ENCODE data around the gene CD28. TPM values are rescaled to one million over a fixed set of nuclear protein-coding genes. Genes with fewer than 3 reads are reported as not detected.
A peak's percentile ranks its signal among the peaks of the same experiment; 100 is the strongest.

Gene CD28
- 0.19 TPM in 1 of 2 replicates, not detected in the other for total RNA-seq (2014; rRNA removed; shearing (Covaris generic))

DNA sequence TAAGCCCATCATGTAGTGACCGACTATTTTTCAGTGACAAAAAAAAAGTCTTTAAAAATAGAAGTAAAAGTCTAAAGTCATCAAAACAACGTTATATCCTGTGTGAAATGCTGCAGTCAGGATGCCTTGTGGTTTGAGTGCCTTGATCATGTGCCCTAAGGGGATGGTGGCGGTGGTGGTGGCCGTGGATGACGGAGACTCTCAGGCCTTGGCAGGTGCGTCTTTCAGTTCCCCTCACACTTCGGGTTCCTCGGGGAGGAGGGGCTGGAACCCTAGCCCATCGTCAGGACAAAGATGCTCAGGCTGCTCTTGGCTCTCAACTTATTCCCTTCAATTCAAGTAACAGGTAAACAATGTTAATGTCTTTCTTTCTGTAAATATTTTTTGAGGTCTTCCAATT lies at the start of gene CD28:
TSS of gene CD28 (plus strand) at position 237 of the 400 bp plus-strand sequence. CDS start at position 295, 58 bp downstream.
- no peak for DNase-seq (ENCODE audit: low spot score)

GRCh38 chr2:203659331-203660049 lies 46.9 kb upstream of the CD28 start:
- no peak for DNase-seq (ENCODE audit: low spot score)

DNA sequence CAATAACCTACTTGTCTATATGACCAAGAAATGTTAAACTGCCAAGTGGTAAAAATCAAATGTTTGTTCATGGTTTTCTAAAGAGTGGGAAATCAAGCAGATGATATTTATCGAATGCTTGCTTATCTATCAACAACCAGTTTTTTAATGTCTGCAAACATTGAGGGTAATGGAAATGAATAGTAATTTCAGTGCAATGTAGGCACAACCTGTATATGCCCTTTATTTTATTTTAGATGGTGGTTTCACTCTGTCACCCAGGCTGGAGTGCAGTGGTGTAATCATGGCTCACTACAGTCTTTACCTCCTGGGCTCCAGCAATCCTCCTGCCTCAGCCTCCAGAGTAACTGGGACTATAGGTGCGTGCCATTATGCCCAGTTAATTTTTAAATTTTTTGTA lies 46.0 kb upstream of the CD28 start:
- DNase-seq (ENCODE audit: low spot score): no peak

- DNase-seq (ENCODE audit: low spot score): no peak
These were observed 45.0 kb upstream of the CD28 start for GRCh38 chr2:203661279-203661908.

- no peak for DNase-seq (ENCODE audit: low spot score)
These were observed 44.0 kb upstream of the CD28 start for GRCh38 chr2:203662487-203662886.

- DNase-seq (ENCODE audit: low spot score): no peak
These were observed 43.5 kb upstream of the CD28 start for GRCh38 chr2:203662951-203663350.

- no peak for DNase-seq (ENCODE audit: low spot score)
These were observed 42.2 kb upstream of the CD28 start for GRCh38 chr2:203664029-203664755.

GRCh38 chr2:203667838-203668237 lies 38.6 kb upstream of the CD28 start:
- no peak for DNase-seq (ENCODE audit: low spot score)

DNA sequence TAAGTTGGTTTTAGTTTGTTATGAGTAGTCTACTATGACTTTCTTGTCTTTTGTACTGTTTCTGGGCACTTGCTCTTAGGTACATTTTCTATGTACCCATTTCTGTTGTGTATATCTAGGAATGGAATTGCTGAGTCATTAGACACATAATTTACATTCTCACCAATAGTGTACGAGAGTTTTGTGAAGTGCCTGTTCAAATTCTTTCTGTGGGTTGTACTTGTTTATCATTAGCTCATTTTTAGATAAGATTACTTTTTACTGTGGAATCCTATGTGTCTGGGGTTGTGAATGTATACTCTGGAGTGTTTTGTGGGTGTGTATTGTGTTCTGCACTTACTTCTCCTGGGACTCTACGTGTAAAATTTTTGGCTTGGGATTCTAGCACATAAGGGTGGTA lies 36.6 kb upstream of the CD28 start:
- no peak for DNase-seq (ENCODE audit: low spot score)

- no peak for DNase-seq (ENCODE audit: low spot score)
These were observed 35.5 kb upstream of the CD28 start for GRCh38 chr2:203670939-203671338.

- DNase-seq (ENCODE audit: low spot score): no peak
These were observed 34.6 kb upstream of the CD28 start for GRCh38 chr2:203671876-203672275.

DNA sequence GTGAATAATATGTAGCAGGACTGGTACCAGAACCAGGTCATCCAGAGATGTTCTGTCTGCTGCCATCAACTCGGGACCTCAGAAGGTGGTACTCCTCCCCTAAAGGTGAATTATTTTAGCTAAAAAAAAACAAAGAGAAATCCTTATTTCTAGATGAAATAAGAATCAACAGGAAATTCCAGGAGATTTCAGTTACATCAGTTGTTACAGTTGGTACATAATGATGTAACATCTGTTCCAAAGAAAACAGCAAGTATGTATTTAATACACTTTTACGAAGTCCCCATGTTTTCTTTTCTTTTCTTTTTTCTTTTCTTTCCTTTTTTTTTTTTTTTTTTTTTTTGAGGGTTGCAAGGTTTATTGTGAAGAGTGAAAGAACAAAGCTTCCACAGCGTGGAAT lies 33.6 kb upstream of the CD28 start:
- DNase-seq (ENCODE audit: low spot score): no peak

GRCh38 chr2:203673933-203674332 lies 32.5 kb upstream of the CD28 start:
- no peak for DNase-seq (ENCODE audit: low spot score)

DNA sequence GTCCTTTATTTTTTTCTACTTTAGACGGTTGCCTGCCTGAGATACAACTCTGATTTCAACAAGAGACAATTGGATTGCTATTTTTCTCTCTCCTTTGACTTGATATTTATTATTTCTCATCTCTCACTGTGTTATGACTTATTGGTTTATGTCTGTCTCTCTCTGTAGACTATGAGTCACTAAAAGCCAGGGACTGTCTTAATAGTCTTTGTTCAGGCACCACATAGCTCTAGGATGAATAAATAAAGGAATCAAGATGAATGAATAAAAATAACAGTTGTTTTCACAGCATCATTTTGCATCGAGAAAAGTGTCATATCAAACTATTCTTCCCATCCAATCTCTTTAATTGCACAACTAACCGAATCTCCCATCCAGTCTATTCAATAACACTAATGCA lies 31.4 kb upstream of the CD28 start:
- DNase-seq (ENCODE audit: low spot score): no peak

DNA sequence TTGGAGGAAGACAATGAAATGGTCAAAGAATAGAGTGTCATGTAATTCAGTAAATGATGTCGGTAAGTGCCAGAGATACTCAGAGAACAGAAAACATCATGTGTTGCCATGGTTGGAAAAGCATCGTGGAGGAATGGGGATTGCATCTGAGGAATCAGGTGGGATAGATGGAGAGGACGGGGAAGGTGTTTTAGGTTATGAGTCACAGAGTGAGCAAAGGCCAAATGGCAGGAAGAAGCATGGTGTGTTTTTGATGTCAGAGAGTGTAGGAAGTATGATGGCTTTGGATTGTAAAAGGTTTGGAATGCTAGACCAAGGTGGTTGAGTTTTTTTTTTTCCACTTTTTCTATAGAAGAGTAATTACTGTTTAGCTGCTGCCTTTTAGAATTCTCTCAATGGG lies 27.5 kb upstream of the CD28 start:
- no peak for DNase-seq (ENCODE audit: low spot score)

DNA sequence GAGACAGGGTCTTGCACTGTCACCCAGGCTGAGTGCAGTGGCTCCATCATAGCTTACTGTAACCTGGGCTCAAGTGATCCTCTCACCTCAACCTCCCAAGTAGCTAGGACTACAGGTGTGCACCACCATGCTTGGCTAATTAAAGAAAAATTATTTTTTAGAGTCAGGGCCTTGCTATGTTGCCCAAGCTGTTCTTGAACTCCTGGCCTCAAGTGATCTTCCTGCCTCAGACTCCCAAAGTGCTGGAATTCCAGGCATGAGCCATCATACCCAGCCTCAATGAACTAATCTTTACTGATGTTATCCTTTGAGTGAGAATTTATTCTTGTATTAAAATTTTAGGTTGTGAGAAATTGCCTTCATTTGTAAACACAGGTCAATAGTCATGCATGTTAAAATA lies 27.0 kb upstream of the CD28 start:
- no peak for DNase-seq (ENCODE audit: low spot score)

DNA sequence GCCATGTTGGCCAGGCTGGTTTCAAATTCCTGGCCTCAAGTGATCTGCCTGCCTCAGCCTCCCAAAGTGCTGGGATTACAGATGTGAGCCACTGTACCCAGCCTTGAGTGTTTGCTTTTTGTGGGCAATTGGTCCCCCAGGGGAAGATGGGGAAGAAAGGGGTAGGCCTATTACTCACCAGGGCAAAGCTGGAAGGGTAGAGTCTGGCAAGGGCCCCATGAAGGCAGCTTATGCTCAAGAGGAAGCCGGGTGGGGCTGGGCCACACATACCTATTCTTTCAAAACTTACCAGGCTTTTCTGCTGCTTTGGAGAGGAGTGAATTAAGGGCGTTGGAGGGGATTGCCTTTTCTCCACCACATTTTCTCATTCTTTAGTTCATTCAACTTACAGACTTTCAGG lies 24.5 kb upstream of the CD28 start:
- no peak for DNase-seq (ENCODE audit: low spot score)

- DNase-seq (ENCODE audit: low spot score): no peak
These were observed 23.7 kb upstream of the CD28 start for GRCh38 chr2:203682688-203683130.

- no peak for DNase-seq (ENCODE audit: low spot score)
These were observed 23.0 kb upstream of the CD28 start for GRCh38 chr2:203683421-203683820.

- peak; percentile 89 for DNase-seq (ENCODE audit: low spot score)
These were observed 22.4 kb upstream of the CD28 start for GRCh38 chr2:203683932-203684556.

DNA sequence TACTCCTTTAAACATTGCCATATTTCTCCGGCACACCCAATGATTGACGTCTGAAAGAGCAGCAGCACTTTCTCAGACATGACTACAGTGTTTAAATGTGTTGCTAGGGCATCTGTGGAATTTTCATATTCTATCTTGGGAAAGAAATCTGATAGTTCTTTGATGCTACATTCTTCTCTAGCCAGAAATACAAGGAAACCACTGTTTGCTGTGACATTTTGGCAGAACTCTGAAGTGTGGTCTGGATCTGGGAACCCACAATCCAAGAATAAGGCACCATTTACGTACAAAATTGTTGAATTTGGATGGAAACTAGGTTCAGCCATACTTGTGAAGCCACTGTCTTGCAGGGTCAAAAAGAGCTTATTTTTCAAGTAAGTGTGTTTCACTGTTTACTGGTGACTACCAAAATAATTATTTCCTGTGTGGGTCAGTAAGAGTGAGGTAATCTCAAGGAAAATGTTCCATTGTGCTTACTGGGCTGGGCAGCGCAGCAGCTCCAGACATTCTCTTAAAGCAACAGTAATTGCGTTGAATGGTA lies 21.3 kb upstream of the CD28 start:
- DNase-seq (ENCODE audit: low spot score): peak; percentile 84

DNA sequence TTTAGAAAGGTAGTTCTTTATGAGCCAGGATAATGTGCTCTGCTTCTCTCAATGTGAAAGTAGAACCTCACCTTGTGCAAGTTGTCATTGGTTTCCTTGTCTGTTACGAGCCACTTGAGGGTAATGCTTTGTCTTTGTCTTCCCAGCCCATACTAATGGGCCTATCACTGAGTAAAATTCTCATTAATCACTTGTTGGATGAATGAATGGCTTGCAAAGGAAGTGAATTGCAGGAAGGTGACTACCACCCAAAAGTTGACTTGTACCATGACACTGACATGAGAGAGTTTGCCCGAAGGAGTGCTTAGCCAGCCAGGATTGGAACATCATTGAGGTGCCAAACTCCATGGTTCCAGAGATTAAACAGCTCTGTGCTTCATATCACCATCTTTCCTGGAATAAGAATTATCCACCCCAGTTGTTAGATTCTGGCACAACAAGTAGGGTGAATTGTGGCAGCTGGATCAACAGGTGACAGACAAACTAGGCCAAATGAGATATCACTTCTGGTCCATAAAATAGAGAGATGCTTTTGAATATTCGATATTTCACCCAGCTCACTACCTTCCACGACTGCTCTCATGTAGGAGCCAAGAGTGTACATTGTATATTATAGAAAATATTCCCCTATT lies 20.5 kb upstream of the CD28 start:
- DNase-seq (ENCODE audit: low spot score): no peak

Data from A172 (cell line).